Duodenal mucosa (tissue), 2 donors: Measurements from ENCODE around the gene CUL5.
"Not testable (repeated sequence)": the region's sequence is repeated elsewhere in the genome, so short reads cannot be mapped to it uniquely, and the experiment has no call there.

ENCODE experiments used
- H3K27ac ChIP-seq: one replicate; pipeline ENCODE4 v1.7.0; 2013; ENCODE audit warnings: low read depth, low read length
- H3K27me3 ChIP-seq, 2 donors: one replicate each; pipeline ENCODE4 v1.7.0; 2013; ENCODE audit warnings: low read length in 2 of 2, control low read depth in 1 of 2; ENCODE audit not compliant: insufficient read depth in 2 of 2, control insufficient read depth in 1 of 2
- H3K36me3 ChIP-seq, 2 donors: one replicate each; pipeline ENCODE4 v1.7.0; 2013; ENCODE audit warnings: low read length in 2 of 2, control low read depth in 1 of 2; ENCODE audit not compliant: insufficient read depth in 2 of 2, control insufficient read depth in 1 of 2
- H3K4me1 ChIP-seq, 2 donors: one replicate each; pipeline ENCODE4 v1.7.0; 2013; ENCODE audit warnings: low read length in 2 of 2, control low read depth in 1 of 2; ENCODE audit not compliant: insufficient read depth in 2 of 2, control insufficient read depth in 1 of 2
- H3K4me3 ChIP-seq, 2 donors: one replicate each; pipeline ENCODE4 v1.7.0; 2013; ENCODE audit warnings: low read length in 2 of 2, low read depth in 1 of 2
- H3K9ac ChIP-seq, 2 donors: one replicate each; pipeline ENCODE4 v1.7.0; 2013; ENCODE audit warnings: low read length in 2 of 2, low read depth in 1 of 2
- H3K9me3 ChIP-seq, 2 donors: one replicate each; pipeline ENCODE4 v1.7.0; 2013; ENCODE audit warnings: low read length in 2 of 2, control low read depth in 1 of 2; ENCODE audit not compliant: control insufficient read depth in 1 of 2

CUL5 gene

GRCh38 chr11:108097179-108097578, 88.5 kb downstream of the CUL5 start:
- Histone ChIP-seq H3K27me3 (no peaks in the 10 kb centered on the region), H3K4me3 (no peak overlapping the region), H3K27ac (no peak overlapping the region), H3K9me3 (no peaks in the 10 kb centered on the region), H3K4me1 (no peaks in the 10 kb centered on the region), H3K9ac (no peak overlapping the region), H3K36me3 (peaks cover 4 to 48% of the 10 kb centered on the region in 2 donors)

GRCh38 chr11:108101090-108101775, 92.5 kb downstream of the CUL5 start:
- no peaks in the 10 kb centered on the region for H3K27me3 ChIP-seq
- no peak overlapping the region for H3K4me3 ChIP-seq
- H3K4me1 ChIP-seq, result no peaks in the 10 kb centered on the region
- peaks cover 3 to 50% of the 10 kb centered on the region in 2 donors for H3K36me3 ChIP-seq
- no peak overlapping the region for H3K27ac ChIP-seq
- no peak overlapping the region for H3K9ac ChIP-seq
- no peaks in the 10 kb centered on the region for H3K9me3 ChIP-seq

GRCh38 chr11:108111126-108111525, 102.4 kb downstream of the CUL5 start:
- Histone ChIP-seq H3K9me3 (no peaks in the 10 kb centered on the region), H3K4me3 (no peak overlapping the region), H3K9ac (no peak overlapping the region), H3K27ac (no peak overlapping the region), H3K36me3 (no peaks in the 10 kb centered on the region), H3K27me3 (no peaks in the 10 kb centered on the region), H3K4me1 (peaks cover 8 to 12% of the 10 kb centered on the region in 2 donors)

GRCh38 chr11:108112057-108112456, 103.4 kb downstream of the CUL5 start:
- Histone ChIP-seq H3K27ac (no peak overlapping the region), H3K27me3 (no peaks in the 10 kb centered on the region)

GRCh38 chr11:108115500-108116140, 106.9 kb downstream of the CUL5 start:
- peak overlapping the region in 1 of 2 donors; percentile 16 for H3K9ac ChIP-seq
- no peak overlapping the region for H3K4me3 ChIP-seq
- H3K36me3 ChIP-seq, result no peaks in the 10 kb centered on the region

More at GRCh38 chr11:108112057-108112456, 103.4 kb downstream of the CUL5 start:
- Histone ChIP-seq H3K4me3 (no peak overlapping the region), H3K9ac (no peak overlapping the region), H3K36me3 (no peaks in the 10 kb centered on the region), H3K9me3 (no peaks in the 10 kb centered on the region), H3K4me1 (peaks cover 9 to 13% of the 10 kb centered on the region in 2 donors)

GRCh38 chr11:108117746-108118371, 109.2 kb downstream of the CUL5 start:
- Histone ChIP-seq H3K27ac (no peak overlapping the region), H3K9me3 (no peaks in the 10 kb centered on the region), H3K4me1 (peaks cover 21 to 22% of the 10 kb centered on the region in 2 donors), H3K36me3 (no peaks in the 10 kb centered on the region), H3K4me3 (no peak overlapping the region), H3K27me3 (no peaks in the 10 kb centered on the region), H3K9ac (no peak overlapping the region)

More at GRCh38 chr11:108115500-108116140, 106.9 kb downstream of the CUL5 start:
- H3K27me3 ChIP-seq, result no peaks in the 10 kb centered on the region
- H3K9me3 ChIP-seq, result no peaks in the 10 kb centered on the region
- H3K4me1 ChIP-seq, result peaks cover 9 to 13% of the 10 kb centered on the region in 2 donors
- peak overlapping the region; percentile 46 for H3K27ac ChIP-seq

- H3K9me3 ChIP-seq, H3K36me3 ChIP-seq, H3K27me3 ChIP-seq: not testable (repeated sequence)
- H3K4me3 ChIP-seq, result peak overlapping the region; percentile 84
- peaks cover 29 to 35% of the 10 kb centered on the region in 2 donors for H3K4me1 ChIP-seq
- peak overlapping the region in 1 of 2 donors; percentile 10 for H3K9ac ChIP-seq
- H3K27ac ChIP-seq, result peak overlapping the region; percentile 97
Measured at GRCh38 chr11:108120936-108121273, 112.2 kb downstream of the CUL5 start.

GRCh38 chr11:108121274-108122155, 112.8 kb downstream of the CUL5 start, which contains the start of gene ACAT1:
TSS of gene ACAT1 (plus strand) at chr11:108121567. CDS start at chr11:108121607, 40 bp downstream.
- Histone ChIP-seq H3K4me1 (peaks cover 26 to 33% of the 10 kb centered on the region in 2 donors), H3K36me3 (peaks cover 0 to 3% of the 10 kb centered on the region in 2 donors), H3K9ac (peak within 1 kb of the TSS; percentile 54 to 85), H3K27ac (peak within 1 kb of the TSS; percentile 97), H3K27me3 (no peaks in the 10 kb centered on the region), H3K4me3 (peak within 1 kb of the TSS; percentile 84), H3K9me3 (no peaks in the 10 kb centered on the region)

GRCh38 chr11:108122166-108122628, 113.5 kb downstream of the CUL5 start:
- Histone ChIP-seq H3K36me3 (peaks cover 0 to 3% of the 10 kb centered on the region in 2 donors), H3K27me3 (no peaks in the 10 kb centered on the region), H3K9me3 (no peaks in the 10 kb centered on the region), H3K4me1 (peaks cover 26 to 33% of the 10 kb centered on the region in 2 donors), H3K4me3 (peak overlapping the region; percentile 84), H3K27ac (peak overlapping the region; percentile 97), H3K9ac (peak overlapping the region; percentile 54 to 85)
